Measurements from ENCODE around the gene COG3. TPM values are rescaled to one million over a fixed set of nuclear protein-coding genes. Genes with fewer than 3 reads are reported as not detected.

The COG3 gene
- total and polyA plus RNA-seq, 2 of the 13 experiments (the other 11 are each of a cell fraction or from before 2014, with no cell fraction given), result 37.8 to 47.5 TPM

DNA sequence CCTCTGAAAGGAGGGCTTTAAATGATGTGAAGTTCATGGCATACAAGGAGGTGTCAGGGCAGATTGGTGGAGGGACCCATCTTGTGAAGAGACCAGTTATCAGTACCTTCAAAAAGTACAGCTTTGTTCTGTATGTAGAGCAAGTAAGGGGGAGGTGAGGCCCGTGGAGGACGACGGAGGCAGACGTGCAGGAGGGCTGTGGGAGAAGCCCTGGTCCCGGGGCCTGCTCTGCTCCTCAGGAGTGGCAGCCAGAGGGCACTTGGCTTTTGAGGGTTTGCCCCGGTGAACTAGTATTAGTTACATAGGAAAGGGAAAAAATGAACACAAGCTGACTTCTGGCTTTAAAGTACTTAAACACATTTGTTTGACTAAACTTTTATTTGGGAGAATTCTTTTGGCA, 42.1 kb downstream of the COG3 start (continued):
- TF ChIP-seq, protein P1, sequence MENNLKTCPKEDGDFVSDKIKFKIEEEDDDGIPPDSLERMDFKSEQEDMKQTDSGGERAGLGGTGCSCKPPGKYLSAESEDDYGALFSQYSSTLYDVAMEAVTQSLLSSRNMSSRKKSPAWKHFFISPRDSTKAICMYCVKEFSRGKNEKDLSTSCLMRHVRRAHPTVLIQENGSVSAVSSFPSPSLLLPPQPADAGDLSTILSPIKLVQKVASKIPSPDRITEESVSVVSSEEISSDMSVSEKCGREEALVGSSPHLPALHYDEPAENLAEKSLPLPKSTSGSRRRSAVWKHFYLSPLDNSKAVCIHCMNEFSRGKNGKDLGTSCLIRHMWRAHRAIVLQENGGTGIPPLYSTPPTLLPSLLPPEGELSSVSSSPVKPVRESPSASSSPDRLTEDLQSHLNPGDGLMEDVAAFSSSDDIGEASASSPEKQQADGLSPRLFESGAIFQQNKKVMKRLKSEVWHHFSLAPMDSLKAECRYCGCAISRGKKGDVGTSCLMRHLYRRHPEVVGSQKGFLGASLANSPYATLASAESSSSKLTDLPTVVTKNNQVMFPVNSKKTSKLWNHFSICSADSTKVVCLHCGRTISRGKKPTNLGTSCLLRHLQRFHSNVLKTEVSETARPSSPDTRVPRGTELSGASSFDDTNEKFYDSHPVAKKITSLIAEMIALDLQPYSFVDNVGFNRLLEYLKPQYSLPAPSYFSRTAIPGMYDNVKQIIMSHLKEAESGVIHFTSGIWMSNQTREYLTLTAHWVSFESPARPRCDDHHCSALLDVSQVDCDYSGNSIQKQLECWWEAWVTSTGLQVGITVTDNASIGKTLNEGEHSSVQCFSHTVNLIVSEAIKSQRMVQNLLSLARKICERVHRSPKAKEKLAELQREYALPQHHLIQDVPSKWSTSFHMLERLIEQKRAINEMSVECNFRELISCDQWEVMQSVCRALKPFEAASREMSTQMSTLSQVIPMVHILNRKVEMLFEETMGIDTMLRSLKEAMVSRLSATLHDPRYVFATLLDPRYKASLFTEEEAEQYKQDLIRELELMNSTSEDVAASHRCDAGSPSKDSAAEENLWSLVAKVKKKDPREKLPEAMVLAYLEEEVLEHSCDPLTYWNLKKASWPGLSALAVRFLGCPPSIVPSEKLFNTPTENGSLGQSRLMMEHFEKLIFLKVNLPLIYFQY (CRISPR knock-in tag; IDR thresholded peaks at IDR 0.05; ENCODE audit: borderline replicate concordance), result no peak
- TF ChIP-seq, protein P2, sequence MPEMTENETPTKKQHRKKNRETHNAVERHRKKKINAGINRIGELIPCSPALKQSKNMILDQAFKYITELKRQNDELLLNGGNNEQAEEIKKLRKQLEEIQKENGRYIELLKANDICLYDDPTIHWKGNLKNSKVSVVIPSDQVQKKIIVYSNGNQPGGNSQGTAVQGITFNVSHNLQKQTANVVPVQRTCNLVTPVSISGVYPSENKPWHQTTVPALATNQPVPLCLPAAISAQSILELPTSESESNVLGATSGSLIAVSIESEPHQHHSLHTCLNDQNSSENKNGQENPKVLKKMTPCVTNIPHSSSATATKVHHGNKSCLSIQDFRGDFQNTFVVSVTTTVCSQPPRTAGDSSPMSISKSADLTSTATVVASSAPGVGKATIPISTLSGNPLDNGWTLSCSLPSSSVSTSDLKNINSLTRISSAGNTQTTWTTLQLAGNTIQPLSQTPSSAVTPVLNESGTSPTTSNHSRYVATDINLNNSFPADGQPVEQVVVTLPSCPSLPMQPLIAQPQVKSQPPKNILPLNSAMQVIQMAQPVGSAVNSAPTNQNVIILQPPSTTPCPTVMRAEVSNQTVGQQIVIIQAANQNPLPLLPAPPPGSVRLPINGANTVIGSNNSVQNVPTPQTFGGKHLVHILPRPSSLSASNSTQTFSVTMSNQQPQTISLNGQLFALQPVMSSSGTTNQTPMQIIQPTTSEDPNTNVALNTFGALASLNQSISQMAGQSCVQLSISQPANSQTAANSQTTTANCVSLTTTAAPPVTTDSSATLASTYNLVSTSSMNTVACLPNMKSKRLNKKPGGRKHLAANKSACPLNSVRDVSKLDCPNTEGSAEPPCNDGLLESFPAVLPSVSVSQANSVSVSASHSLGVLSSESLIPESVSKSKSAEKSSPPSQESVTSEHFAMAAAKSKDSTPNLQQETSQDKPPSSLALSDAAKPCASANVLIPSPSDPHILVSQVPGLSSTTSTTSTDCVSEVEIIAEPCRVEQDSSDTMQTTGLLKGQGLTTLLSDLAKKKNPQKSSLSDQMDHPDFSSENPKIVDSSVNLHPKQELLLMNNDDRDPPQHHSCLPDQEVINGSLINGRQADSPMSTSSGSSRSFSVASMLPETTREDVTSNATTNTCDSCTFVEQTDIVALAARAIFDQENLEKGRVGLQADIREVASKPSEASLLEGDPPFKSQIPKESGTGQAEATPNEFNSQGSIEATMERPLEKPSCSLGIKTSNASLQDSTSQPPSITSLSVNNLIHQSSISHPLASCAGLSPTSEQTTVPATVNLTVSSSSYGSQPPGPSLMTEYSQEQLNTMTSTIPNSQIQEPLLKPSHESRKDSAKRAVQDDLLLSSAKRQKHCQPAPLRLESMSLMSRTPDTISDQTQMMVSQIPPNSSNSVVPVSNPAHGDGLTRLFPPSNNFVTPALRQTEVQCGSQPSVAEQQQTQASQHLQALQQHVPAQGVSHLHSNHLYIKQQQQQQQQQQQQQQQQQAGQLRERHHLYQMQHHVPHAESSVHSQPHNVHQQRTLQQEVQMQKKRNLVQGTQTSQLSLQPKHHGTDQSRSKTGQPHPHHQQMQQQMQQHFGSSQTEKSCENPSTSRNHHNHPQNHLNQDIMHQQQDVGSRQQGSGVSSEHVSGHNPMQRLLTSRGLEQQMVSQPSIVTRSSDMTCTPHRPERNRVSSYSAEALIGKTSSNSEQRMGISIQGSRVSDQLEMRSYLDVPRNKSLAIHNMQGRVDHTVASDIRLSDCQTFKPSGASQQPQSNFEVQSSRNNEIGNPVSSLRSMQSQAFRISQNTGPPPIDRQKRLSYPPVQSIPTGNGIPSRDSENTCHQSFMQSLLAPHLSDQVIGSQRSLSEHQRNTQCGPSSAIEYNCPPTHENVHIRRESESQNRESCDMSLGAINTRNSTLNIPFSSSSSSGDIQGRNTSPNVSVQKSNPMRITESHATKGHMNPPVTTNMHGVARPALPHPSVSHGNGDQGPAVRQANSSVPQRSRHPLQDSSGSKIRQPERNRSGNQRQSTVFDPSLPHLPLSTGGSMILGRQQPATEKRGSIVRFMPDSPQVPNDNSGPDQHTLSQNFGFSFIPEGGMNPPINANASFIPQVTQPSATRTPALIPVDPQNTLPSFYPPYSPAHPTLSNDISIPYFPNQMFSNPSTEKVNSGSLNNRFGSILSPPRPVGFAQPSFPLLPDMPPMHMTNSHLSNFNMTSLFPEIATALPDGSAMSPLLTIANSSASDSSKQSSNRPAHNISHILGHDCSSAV (CRISPR knock-in tag; IDR thresholded peaks at IDR 0.05; ENCODE audit: borderline replicate concordance), result no peak
- TF ChIP-seq ZNF33A (CRISPR knock-in tag; IDR thresholded peaks at IDR 0.05; ENCODE audit: borderline replicate concordance) (no peak), HHEX (CRISPR knock-in tag; IDR thresholded peaks at IDR 0.05) (no peak), ASH2L (IDR thresholded peaks at IDR 0.05; ENCODE audit: insufficient read length, low read depth, low read length) (no peak), SMC3 (IDR thresholded peaks at IDR 0.05; ENCODE audit: low read length) (no peak)
- TF ChIP-seq, protein P3, sequence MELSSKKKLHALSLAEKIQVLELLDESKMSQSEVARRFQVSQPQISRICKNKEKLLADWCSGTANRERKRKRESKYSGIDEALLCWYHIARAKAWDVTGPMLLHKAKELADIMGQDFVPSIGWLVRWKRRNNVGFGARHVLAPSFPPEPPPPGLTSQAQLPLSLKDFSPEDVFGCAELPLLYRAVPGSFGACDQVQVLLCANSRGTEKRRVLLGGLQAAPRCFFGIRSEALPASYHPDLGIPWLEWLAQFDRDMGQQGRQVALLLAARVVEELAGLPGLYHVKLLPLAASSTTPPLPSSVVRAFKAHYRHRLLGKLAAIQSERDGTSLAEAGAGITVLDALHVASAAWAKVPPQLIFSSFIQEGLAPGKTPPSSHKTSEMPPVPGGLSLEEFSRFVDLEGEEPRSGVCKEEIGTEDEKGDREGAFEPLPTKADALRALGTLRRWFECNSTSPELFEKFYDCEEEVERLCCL (CRISPR knock-in tag; IDR thresholded peaks at IDR 0.05; ENCODE audit: borderline replicate concordance), result no peak
- TF ChIP-seq, protein P4, sequence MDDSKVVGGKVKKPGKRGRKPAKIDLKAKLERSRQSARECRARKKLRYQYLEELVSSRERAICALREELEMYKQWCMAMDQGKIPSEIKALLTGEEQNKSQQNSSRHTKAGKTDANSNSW (CRISPR knock-in tag; IDR thresholded peaks at IDR 0.05; ENCODE audit: borderline replicate concordance), result no peak
